Astrocyte of the cerebellum (primary cell): Measurements from ENCODE around the gene TMED7.

Experiments
- DNase-seq: peaks from one replicate; pipeline ENCODE4 v3.0.0-alpha.2; 2011; ENCODE audit warnings: low read depth
- H3K4me3 ChIP-seq: 2 replicates; pipeline ENCODE4 v1.5.1; 2011; ENCODE audit warnings: mild to moderate bottlenecking, low read depth, low read length, moderate library complexity
- CTCF ChIP-seq: IDR thresholded peaks from 2 replicates; pipeline ENCODE4 v1.5.1; 2012; ENCODE audit warnings: low read length, low read depth, moderate library complexity, mild to moderate bottlenecking; ENCODE audit errors: missing control alignments
- in situ Hi-C: cut with HindIII; loops from 2 replicates; pipeline ENCODE4 v1.10.0; 2017; ENCODE audit warnings: low sequenced_read_pairs

Gene TMED7

DNA sequence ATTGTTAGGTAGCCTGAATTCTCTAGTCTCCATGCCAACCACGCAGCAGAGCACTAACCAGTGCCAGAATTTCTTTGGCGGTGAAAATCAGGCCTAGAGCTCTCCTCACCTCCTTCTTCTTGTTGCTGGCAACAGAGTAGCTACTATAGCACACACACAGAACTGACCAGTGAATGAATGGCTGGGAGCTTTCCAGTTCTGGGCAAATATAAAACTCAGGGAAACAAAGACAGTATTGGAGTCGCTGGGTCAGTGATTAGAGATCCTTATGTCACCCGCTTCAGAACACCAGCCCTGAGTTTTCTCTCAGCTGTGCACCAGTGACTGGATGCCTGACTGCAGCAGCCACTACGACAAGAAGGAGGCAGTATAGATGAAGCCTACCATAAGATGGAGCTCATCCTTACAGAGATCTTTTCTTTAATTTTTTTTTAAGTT is 54.4 kb downstream of the TMED7 start:
- peak; percentile 33 for DNase-seq
- in situ Hi-C loops: no loop called here

DNA sequence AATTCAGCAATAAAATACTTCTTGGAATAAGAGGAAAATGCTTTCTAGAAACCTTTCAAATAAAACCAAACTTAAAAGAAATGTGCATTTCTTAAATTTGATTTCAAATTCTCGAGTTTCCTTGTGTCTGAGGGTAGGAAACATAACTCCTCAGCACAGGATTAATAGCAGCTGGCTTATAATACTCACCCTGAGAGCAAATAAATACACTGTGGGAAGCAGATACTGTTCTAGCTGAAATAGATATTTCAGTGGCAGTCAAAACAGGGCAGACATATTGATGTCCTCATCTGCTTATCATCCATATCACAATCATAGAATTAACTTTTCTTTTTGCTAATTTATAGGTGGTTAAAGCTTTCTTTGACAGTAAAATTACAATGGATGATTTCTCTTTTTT is 57.2 kb downstream of the TMED7 start:
- no peak overlapping the region for H3K4me3 ChIP-seq
- no peak for TF ChIP-seq CTCF
- no peak for DNase-seq
- in situ Hi-C loops: no loop called here

More for the DNA sequence above, 54.4 kb downstream of the TMED7 start:
- no peak for TF ChIP-seq CTCF
- H3K4me3 ChIP-seq: no peak overlapping the region

DNA sequence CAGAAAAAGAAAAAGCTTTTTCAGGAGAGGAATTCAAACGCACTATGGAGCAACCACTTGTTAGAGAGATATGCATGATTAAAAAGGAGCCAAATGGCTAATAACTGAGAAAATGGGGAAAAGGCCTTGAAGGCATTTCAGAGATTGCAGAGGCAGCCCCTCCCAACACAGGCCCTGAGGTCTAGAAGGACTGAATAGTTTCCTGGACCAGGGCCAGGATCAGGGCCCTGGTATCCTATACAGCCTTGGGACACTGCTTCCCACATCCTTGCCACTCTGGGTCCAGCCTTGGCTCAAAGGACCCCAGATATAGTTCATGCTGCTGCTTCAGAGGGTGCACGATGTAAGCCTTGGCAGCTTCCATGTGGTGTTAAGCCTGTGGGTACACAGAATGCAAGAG is 60.6 kb downstream of the TMED7 start:
- in situ Hi-C loops: no loop called here
- DNase-seq: no peak
- no peak for TF ChIP-seq CTCF

More for the DNA sequence above, 60.6 kb downstream of the TMED7 start:
- no peak overlapping the region for H3K4me3 ChIP-seq
